LNCAP (cell line): ENCODE data around the gene RFX4.
A peak's percentile ranks its signal among the peaks of the same experiment; 100 is the strongest.

Experiments
- CTCF ChIP-seq: fragments of 450-650 bp; IDR thresholded peaks from 2 replicates; pipeline ENCODE4 v1.5.1; 2017; ENCODE audit warnings: mild to moderate bottlenecking

Gene RFX4

GRCh38 chr12:106774005-106774807, 191.4 kb downstream of the RFX4 start, which contains the start of gene RIC8B:
Gene RIC8B, plus strand, starts transcription at chr12:106774682. Its CDS starts 64 bp downstream, at chr12:106774746.
- TF ChIP-seq CTCF, result no peak

GRCh38 chr12:106774808-106775524, 192.2 kb downstream of the RFX4 start:
- TF ChIP-seq CTCF, result no peak

- TF ChIP-seq CTCF, result no peak
Observed at GRCh38 chr12:106776897-106777296, 194.1 kb downstream of the RFX4 start.

- TF ChIP-seq CTCF, result no peak
Observed at GRCh38 chr12:106780010-106780631, 197.3 kb downstream of the RFX4 start.

- TF ChIP-seq CTCF, result no peak
Observed at GRCh38 chr12:106782619-106783018, 199.8 kb downstream of the RFX4 start.

GRCh38 chr12:106783515-106783914, 200.7 kb downstream of the RFX4 start:
- TF ChIP-seq CTCF, result no peak

- TF ChIP-seq CTCF, result peak; percentile 56
Observed at GRCh38 chr12:106790020-106790419, 207.2 kb downstream of the RFX4 start.
